Esophagus muscularis mucosa (tissue), 4 donors: Measurements from ENCODE around the gene ANXA4. TPM values are rescaled to one million over a fixed set of nuclear protein-coding genes. Genes with fewer than 3 reads are reported as not detected.

Experiments
- DNase-seq: peaks from one replicate; pipeline ENCODE4 v3.0.0-alpha.2; 2017; ENCODE audit errors: extremely low spot score
- H3K27ac ChIP-seq, 4 donors: fragments of 200-600 bp; sonication (generic); replicated peaks in 1 of 4; 1 replicate in 3 of 4; 2 replicates in 1 of 4; pipeline ENCODE4 v1.5.1; 2016 to 2019; ENCODE audit warnings: mild to moderate bottlenecking in 1 of 4
- H3K27me3 ChIP-seq, 4 donors: fragments of 200-600 bp; sonication (generic); one replicate each; pipeline versions ENCODE4 v1.5.1 to v1.6.0; 2016 to 2019
- H3K36me3 ChIP-seq, 4 donors: fragments of 200-600 bp; sonication (generic); one replicate each; pipeline ENCODE4 v1.5.1; 2016 to 2019
- H3K4me1 ChIP-seq, 4 donors: fragments of 200-600 bp; sonication (generic); one replicate each; pipeline ENCODE4 v1.5.1; 2016 to 2019
- H3K4me3 ChIP-seq, 4 donors: fragments of 200-600 bp; sonication (generic); 1 replicate in 2 of 4; 2 replicates in 2 of 4; pipeline ENCODE4 v1.5.1; 2016 to 2019; ENCODE audit warnings: mild to moderate bottlenecking in 4 of 4, moderate library complexity in 1 of 4
- H3K9me3 ChIP-seq, 4 donors: fragments of 200-600 bp; sonication (generic); 1 replicate in 3 of 4; 2 replicates in 1 of 4; pipeline ENCODE4 v1.5.1; 2016 to 2019
- CTCF ChIP-seq, 3 experiments: fragments of 200-600 bp in 2 of 3; fragments of 450-650 bp in 1 of 3; sonication (generic) in 2 of 3; IDR thresholded peaks; one replicate each; pipeline ENCODE4 v1.5.1; 2017 to 2019; ENCODE audit warnings: antibody characterized with exemption in 3 of 3, mild to moderate bottlenecking in 2 of 3, moderate library complexity in 1 of 3
- EP300 ChIP-seq: sonication (generic); formaldehyde crosslinking; IDR thresholded peaks from one replicate; pipeline ENCODE4 v1.6.1; 2017; ENCODE audit warnings: antibody characterized with exemption
- POLR2A ChIP-seq: fragments of 450-650 bp; IDR thresholded peaks from one replicate; pipeline ENCODE4 v1.6.1; 2017; ENCODE audit warnings: antibody characterized with exemption, moderate library complexity, mild to moderate bottlenecking, low read depth
- POLR2AphosphoS5 ChIP-seq, 2 donors: sonication (generic); formaldehyde crosslinking; IDR thresholded peaks; one replicate each; pipeline ENCODE4 v1.6.1; 2017; ENCODE audit warnings: antibody characterized with exemption in 2 of 2
- WGBS: methylation state at CpG from one replicate; pipeline ENCODE4 v1.1.5; 2018; 5-methylcytosine and 5-hydroxymethylcytosine counted together
- intact Hi-C: fragments of 100-400 bp; cut with DNase I; formaldehyde crosslinking; loops from one replicate; pipeline ENCODE4 v1.15.1; 2023
- total RNA-seq, 4 donors: library from RNA; depleted of rRNA; stranded (reverse); fragments of >200 nt; gene quantifications; one replicate each; pipeline versions ENCODE4 v1.1.0 to v1.2.1, GENCODE V29; 2016

The ANXA4 gene
- total RNA-seq, 4 donors from 2014 or later = 44.9 to 94.8 (median 58.5) TPM

DNA sequence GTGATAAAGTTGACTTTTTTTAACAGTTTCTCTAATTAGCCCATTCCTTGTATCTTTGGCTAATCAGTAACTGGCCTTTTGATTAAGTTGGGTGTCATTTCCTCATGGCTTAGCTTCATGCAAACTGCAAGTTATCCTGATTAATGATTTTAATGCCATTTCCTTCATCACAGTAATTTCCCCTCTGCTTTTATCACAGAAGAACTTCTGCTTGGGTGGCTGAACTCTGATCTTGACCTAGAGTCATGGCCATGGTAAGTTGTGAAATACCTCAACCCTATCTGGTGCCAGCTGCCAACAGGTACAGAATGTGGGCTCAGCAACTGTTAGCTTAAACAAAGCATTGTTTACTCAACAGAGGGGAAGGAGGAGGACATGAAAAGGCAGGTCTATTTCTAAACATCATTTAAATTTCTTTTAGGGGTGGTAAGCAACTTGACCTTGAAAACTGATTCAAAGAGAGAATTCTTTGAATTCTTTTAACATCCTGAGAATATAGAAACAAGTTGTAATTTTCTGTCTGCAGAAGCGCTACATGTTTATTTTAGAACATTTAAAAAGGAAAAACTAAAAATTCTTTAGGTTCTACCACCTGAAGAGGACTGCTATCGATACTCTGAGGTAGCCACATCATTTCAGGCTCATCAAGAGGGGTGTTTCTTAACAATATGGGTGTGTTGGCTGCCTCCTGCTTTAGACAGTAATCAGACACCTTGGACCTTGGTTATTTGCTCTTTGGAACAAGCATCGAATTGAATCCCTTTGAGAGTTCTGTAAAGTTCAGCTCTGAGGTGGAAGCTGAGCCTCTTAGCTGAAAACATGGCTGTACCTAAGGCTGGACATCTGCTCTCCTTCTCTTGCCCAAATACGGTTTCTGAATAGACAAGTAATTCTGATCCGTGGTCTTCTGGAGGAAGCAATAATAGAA lies 39.7 kb downstream of the ANXA4 start:
- Histone ChIP-seq H3K4me1 (no peaks in the 10 kb centered on the region), H3K27ac (no peak overlapping the region), H3K27me3 (no peaks in the 10 kb centered on the region), H3K9me3 (no peaks in the 10 kb centered on the region), H3K4me3 (no peak overlapping the region), H3K36me3 (peaks cover 0 to 7% (median 4%) of the 10 kb centered on the region in 4 donors)
- DNase-seq = peak; percentile 37
- TF ChIP-seq POLR2AphosphoS5 (IDR thresholded peaks at IDR 0.05) = peak in 1 of 2 donors; percentile 44
- TF ChIP-seq CTCF (IDR thresholded peaks at IDR 0.05) = no peak
- WGBS = 65% methylated on average over 5 of the region's 5 CpGs
- intact Hi-C loops = no loop called here

- no peak overlapping the region for H3K27ac ChIP-seq
- H3K4me3 ChIP-seq = no peak overlapping the region
- no peaks in the 10 kb centered on the region for H3K9me3 ChIP-seq
- peaks cover 4 to 17% (median 7%) of the 10 kb centered on the region in 4 donors for H3K36me3 ChIP-seq
- TF ChIP-seq POLR2A (no peak), CTCF (IDR thresholded peaks at IDR 0.05) (no peak), POLR2AphosphoS5 (IDR thresholded peaks at IDR 0.05) (no peak)
- intact Hi-C loops = no loop called here
- H3K27me3 ChIP-seq = no peaks in the 10 kb centered on the region
- DNase-seq = peak; percentile 26
- WGBS = 95% methylated on average over 5 of the region's 5 CpGs
- peaks cover 0 to 4% (median 4%) of the 10 kb centered on the region in 4 donors for H3K4me1 ChIP-seq
Observed at GRCh38 chr2:69784228-69784627, 42.3 kb downstream of the ANXA4 start.

DNA sequence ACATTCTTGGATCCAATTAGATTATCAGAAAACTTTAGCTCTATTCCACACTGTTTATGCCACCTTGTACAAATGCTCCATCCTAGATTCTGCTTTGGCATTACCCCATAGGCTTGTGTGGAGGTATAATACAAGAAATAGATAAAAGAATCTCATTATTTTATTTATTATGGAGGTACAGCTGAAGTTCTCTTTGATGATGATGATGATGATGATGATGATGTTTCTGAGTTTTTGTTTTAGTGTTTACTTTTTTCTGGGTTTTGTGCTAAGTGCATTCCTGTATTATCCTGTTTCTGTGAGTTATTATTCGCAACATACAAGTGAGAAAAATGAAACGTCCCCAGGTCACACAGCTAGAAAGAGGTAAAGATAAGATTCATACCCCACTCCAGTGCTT lies 43.4 kb downstream of the ANXA4 start:
- no peak for DNase-seq
- WGBS = 95% methylated on average over 2 of the region's 2 CpGs
- intact Hi-C loops = no loop called here
- H3K4me3 ChIP-seq = no peak overlapping the region
- no peaks in the 10 kb centered on the region for H3K9me3 ChIP-seq
- peaks cover 4 to 17% (median 7%) of the 10 kb centered on the region in 4 donors for H3K36me3 ChIP-seq
- no peak overlapping the region for H3K27ac ChIP-seq
- peaks cover 5 to 15% (median 15%) of the 10 kb centered on the region in 4 donors for H3K4me1 ChIP-seq
- H3K27me3 ChIP-seq = no peaks in the 10 kb centered on the region
- TF ChIP-seq CTCF (IDR thresholded peaks at IDR 0.05) = no peak
- no peak for TF ChIP-seq POLR2A
- TF ChIP-seq EP300 = no peak
- TF ChIP-seq POLR2AphosphoS5 (IDR thresholded peaks at IDR 0.05) = no peak

DNA sequence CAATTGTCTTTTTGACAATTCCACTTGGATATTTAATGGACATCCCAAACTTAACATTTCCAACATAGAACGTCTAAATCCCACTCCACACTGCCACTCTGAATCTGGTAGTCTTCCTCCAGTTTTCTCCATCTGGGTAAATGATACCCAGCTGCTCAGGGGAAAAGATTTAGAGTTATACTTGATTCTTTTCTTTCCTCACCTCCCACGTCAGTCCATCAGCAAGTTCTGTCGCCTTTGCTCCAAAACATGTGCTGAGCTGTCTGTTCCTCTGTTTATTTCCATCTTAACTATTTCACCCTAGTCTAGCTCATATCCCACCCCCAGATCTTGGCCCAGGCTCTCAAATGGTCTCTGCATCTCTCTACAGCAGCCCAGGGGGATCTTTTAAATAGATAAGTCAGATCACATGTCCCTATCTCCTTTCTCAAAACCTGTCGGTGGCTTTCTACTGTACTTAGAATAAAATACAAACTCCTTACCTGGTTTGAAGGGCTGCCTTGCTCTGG lies 44.2 kb downstream of the ANXA4 start:
- Histone ChIP-seq H3K9me3 (no peaks in the 10 kb centered on the region), H3K27ac (no peak overlapping the region), H3K36me3 (peaks cover 4 to 17% (median 7%) of the 10 kb centered on the region in 4 donors), H3K4me1 (peaks cover 8 to 23% (median 22%) of the 10 kb centered on the region in 4 donors), H3K27me3 (no peaks in the 10 kb centered on the region), H3K4me3 (no peak overlapping the region)
- DNase-seq = no peak
- 85% methylated on average over 4 of the region's 4 CpGs for WGBS
- TF ChIP-seq POLR2A = no peak
- intact Hi-C loops = no loop called here

GRCh38 chr2:69789175-69789721 lies 47.3 kb downstream of the ANXA4 start:
- H3K9me3 ChIP-seq = no peaks in the 10 kb centered on the region
- H3K4me1 ChIP-seq = peaks cover 8 to 28% (median 23%) of the 10 kb centered on the region in 4 donors
- TF ChIP-seq EP300 (no peak), POLR2AphosphoS5 (IDR thresholded peaks at IDR 0.05) (no peak)
- H3K27me3 ChIP-seq = no peaks in the 10 kb centered on the region
- peak overlapping the region; percentile 62 to 78 (median 72) for H3K27ac ChIP-seq
- intact Hi-C loops = no loop called here
- H3K36me3 ChIP-seq = peaks cover 0 to 17% (median 7%) of the 10 kb centered on the region in 4 donors
- no peak overlapping the region for H3K4me3 ChIP-seq
- WGBS = 62% methylated on average over 7 of the region's 7 CpGs
- DNase-seq = no peak
